Mucosa of descending colon (tissue), 3 donors: ENCODE results near the gene SPRED2. TPM values are rescaled to one million over a fixed set of nuclear protein-coding genes. Genes with fewer than 3 reads are reported as not detected.
A peak's percentile ranks its signal among the peaks of the same experiment; 100 is the strongest.

Experiments
- ATAC-seq: fragments of 200-7000 bp; cut with Tn5 transposase; one replicate; pipeline ENCODE4 v1.9.1; 2020; ENCODE audit warnings: mild to moderate bottlenecking, moderate library complexity
- DNase-seq, 3 donors: peaks; one replicate each; pipeline ENCODE4 v3.0.0-alpha.2; 2020
- H3K36me3 ChIP-seq: fragments of 200-600 bp; one replicate; pipeline ENCODE4 v1.8.0; 2021; ENCODE audit warnings: low read depth, mild to moderate bottlenecking
- H3K4me1 ChIP-seq: fragments of 200-600 bp; one replicate; pipeline ENCODE4 v1.8.0; 2021; ENCODE audit warnings: low read depth, mild to moderate bottlenecking
- H3K4me3 ChIP-seq: fragments of 200-600 bp; one replicate; pipeline ENCODE4 v1.8.0; 2021; ENCODE audit warnings: mild to moderate bottlenecking
- H3K9me3 ChIP-seq: fragments of 200-600 bp; one replicate; pipeline ENCODE4 v1.8.0; 2021; ENCODE audit warnings: mild to moderate bottlenecking
- intact Hi-C, 2 donors: fragments of 100-400 bp; cut with DNase I in 1 of 2; cut with micrococcal nuclease in 1 of 2; formaldehyde crosslinking; loops; one replicate each; pipeline versions ENCODE4 v1.11.0 to v1.11.1; 2022; cut with DNase I, micrococcal nuclease
- total RNA-seq, 3 donors: library from RNA; stranded (reverse); fragmentation: NEBNext Ultra II Directional in 2 of 3; extraction: Animal tissue kit (Norgen Biotek cat#: 25700) in 2 of 3; gene quantifications; one replicate each; pipeline versions ENCODE4 v1.2.1 to v1.2.4, GENCODE V29; 2021 to 2023
- TF ChIP-seq, protein P1 (sequence below): fragments of 200-600 bp; IDR thresholded peaks from one replicate; pipeline ENCODE4 v1.8.0; 2022; ENCODE audit warnings: antibody characterized with exemption, mild to moderate bottlenecking
- donor health status: DM: no; HTN: no; CAD: no; lungs with moderate emphysema.
- donor health status: DM: no; HTN: no; CAD: no.
- donor health status: DM: no; HTN: yes; CAD: no.

The SPRED2 gene
- total RNA-seq, 3 donors from 2014 or later = 38.1 to 65.0 (median 43.4) TPM

DNA sequence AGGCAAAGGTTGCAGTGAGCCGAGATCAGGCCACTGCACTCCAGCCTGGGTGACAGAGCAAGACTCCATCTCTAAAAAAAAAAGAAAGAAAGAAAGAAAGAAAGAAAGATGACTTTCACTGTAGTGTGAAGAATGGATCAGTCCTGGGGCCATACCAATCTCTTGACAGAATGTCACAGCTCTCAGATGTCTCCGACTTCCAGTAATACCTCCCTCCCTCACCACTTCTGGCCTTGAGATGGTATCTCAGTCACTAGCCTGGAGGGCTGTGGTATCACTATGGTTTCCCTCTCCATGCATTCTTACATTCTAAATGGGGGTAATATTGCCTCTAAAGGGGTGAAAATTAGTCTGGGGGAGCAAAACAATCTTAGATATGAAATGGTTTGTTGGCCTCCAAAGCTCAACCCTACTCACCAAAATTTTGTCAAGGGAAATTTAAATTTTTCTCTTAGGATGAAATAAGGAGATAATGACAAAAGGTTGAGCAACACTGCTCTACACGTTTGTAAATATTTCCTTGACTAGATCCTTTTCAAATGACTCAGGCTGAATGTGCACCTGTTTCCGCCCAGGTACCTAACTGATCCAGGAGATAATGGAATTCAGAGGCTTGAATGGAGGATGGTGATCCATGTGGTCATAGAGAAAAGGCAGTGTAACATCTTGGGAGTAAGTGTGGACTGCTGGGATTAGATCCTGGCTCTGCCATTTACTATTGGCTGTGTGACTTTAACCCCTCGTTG lies 19.9 kb upstream of the SPRED2 start:
- no peaks in the 10 kb centered on the region for H3K9me3 ChIP-seq
- DNase-seq (no peak), ATAC-seq (peak; percentile 46)
- TF ChIP-seq, protein P1, sequence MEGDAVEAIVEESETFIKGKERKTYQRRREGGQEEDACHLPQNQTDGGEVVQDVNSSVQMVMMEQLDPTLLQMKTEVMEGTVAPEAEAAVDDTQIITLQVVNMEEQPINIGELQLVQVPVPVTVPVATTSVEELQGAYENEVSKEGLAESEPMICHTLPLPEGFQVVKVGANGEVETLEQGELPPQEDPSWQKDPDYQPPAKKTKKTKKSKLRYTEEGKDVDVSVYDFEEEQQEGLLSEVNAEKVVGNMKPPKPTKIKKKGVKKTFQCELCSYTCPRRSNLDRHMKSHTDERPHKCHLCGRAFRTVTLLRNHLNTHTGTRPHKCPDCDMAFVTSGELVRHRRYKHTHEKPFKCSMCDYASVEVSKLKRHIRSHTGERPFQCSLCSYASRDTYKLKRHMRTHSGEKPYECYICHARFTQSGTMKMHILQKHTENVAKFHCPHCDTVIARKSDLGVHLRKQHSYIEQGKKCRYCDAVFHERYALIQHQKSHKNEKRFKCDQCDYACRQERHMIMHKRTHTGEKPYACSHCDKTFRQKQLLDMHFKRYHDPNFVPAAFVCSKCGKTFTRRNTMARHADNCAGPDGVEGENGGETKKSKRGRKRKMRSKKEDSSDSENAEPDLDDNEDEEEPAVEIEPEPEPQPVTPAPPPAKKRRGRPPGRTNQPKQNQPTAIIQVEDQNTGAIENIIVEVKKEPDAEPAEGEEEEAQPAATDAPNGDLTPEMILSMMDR = no peak
- intact Hi-C loops = no loop called here
- no peaks in the 10 kb centered on the region for H3K4me1 ChIP-seq
- H3K4me3 ChIP-seq = no peak overlapping the region
- H3K36me3 ChIP-seq = no peaks in the 10 kb centered on the region

- Histone ChIP-seq H3K36me3 (no peaks in the 10 kb centered on the region), H3K9me3 (no peaks in the 10 kb centered on the region), H3K4me3 (no peak overlapping the region), H3K4me1 (no peaks in the 10 kb centered on the region)
- intact Hi-C loops = no loop called here
- TF ChIP-seq, protein P1 = no peak
- ATAC-seq (peak; percentile 98), DNase-seq (peak in 1 of 3 donors; percentile 51)
Measured at GRCh38 chr2:65450810-65451209, 18.4 kb upstream of the SPRED2 start.

DNA sequence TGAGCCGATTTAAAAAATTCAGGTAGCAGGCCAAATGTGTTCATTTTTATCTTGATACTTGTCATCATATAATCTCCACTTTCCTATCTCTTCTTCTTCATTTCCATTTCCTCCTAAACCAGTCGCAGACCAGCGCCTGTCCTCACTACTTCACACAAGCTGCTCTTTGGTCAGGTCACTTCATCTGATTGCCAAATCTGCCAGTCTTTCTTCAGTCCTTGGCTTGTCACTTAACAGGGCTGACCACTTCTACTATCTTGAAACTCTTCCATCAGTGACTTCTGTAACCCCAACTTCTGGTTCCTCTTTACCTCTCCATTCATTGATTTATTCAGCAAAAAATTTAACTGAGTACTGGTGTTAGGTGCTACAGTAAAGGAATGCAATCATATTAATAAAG lies 18.0 kb upstream of the SPRED2 start:
- no peak for DNase-seq
- no peaks in the 10 kb centered on the region for H3K36me3 ChIP-seq
- peak; percentile 33 for ATAC-seq
- H3K4me3 ChIP-seq = no peak overlapping the region
- H3K9me3 ChIP-seq = no peaks in the 10 kb centered on the region
- TF ChIP-seq, protein P1 = no peak
- intact Hi-C loops = no loop called here
- no peaks in the 10 kb centered on the region for H3K4me1 ChIP-seq

- DNase-seq = no peak
- Histone ChIP-seq H3K36me3 (no peaks in the 10 kb centered on the region), H3K9me3 (no peaks in the 10 kb centered on the region), H3K4me3 (no peak overlapping the region), H3K4me1 (no peaks in the 10 kb centered on the region)
- no peak for ATAC-seq
- TF ChIP-seq, protein P1 = no peak
- intact Hi-C loops = no loop called here
Measured at GRCh38 chr2:65443509-65444186, 11.2 kb upstream of the SPRED2 start.

- Histone ChIP-seq H3K4me1 (no peaks in the 10 kb centered on the region), H3K4me3 (no peak overlapping the region), H3K9me3 (no peaks in the 10 kb centered on the region), H3K36me3 (no peaks in the 10 kb centered on the region)
- DNase-seq = no peak
- intact Hi-C loops = no loop called here
- TF ChIP-seq, protein P1 = no peak
- no peak for ATAC-seq
Measured at GRCh38 chr2:65442420-65443020, 10.1 kb upstream of the SPRED2 start.
